ENCODE data around the gene PAQR4. TPM values are rescaled to one million over a fixed set of nuclear protein-coding genes. Genes with fewer than 3 reads are reported as not detected.

The PAQR4 gene
- polyA plus RNA-seq, 2 of the 4 experiments (the other 2 are of a cell fraction): 8.0 to 18.6 TPM

- TF ChIP-seq BCL3 (IDR thresholded peaks at IDR 0.05) (peak; percentile 26; the same call in 1 of the 3 replicates), FOSL2 (IDR thresholded peaks at IDR 0.05) (no peak), FOSL2 (CRISPR knock-in tag; IDR thresholded peaks at IDR 0.05) (no peak), GATA3 (IDR thresholded peaks at IDR 0.05; ENCODE audit: borderline replicate concordance) (no peak), ESRRA (IDR thresholded peaks at IDR 0.05; ENCODE audit: borderline replicate concordance, low read length) (no peak), CHD4 (IDR thresholded peaks at IDR 0.05; ENCODE audit: borderline replicate concordance) (no peak), RCOR1 (IDR thresholded peaks at IDR 0.05; ENCODE audit: low read depth, low read length) (no peak)
Observed at GRCh38 chr16:3022684-3023414, 53.7 kb downstream of the PAQR4 start (continued).

Small RNA genes lying within 50 kb of the gene (small RNA-seq; reads per million reads assigned to genes)
- gene LINC00514: 0 to 4.7 (median 0) reads per million in 6 experiments

Other genes starting within 250 kb of the PAQR4 start
- 1.00 and 1.1 TPM in 2 replicates for gene PRSS27, start 249.1 kb upstream of the PAQR4 start, polyA plus RNA-seq (2011; rRNA removed)
- gene PRSS27, start 249.1 kb upstream of the PAQR4 start, polyA plus RNA-seq (2017; fragmentation: RNase III; extraction: RNeasy Plus Mini Kit Qiagen cat#74134 plus additional on column Dnase treatment): 0.62 to 1.3 TPM (median 1.2 TPM) in 3 replicates
- gene SRRM2, start 216.7 kb upstream of the PAQR4 start, polyA plus RNA-seq (2011; rRNA removed): 167 and 231 TPM in 2 replicates
- 473 to 527 TPM (median 512 TPM) in 3 replicates for gene SRRM2, start 216.7 kb upstream of the PAQR4 start, polyA plus RNA-seq (2017; fragmentation: RNase III; extraction: RNeasy Plus Mini Kit Qiagen cat#74134 plus additional on column Dnase treatment)
- 136 and 144 TPM in 2 replicates for gene ELOB, start 192.1 kb upstream of the PAQR4 start, polyA plus RNA-seq (2011; rRNA removed)
- 414 to 494 TPM (median 469 TPM) in 3 replicates for gene ELOB, start 192.1 kb upstream of the PAQR4 start, polyA plus RNA-seq (2017; fragmentation: RNase III; extraction: RNeasy Plus Mini Kit Qiagen cat#74134 plus additional on column Dnase treatment)
- not detected in 2 replicates for gene PRSS33, start 181.8 kb upstream of the PAQR4 start, polyA plus RNA-seq (2011; rRNA removed)
- 0.04 to 0.05 TPM in 2 of 3 replicates, not detected in the other for gene PRSS33, start 181.8 kb upstream of the PAQR4 start, polyA plus RNA-seq (2017; fragmentation: RNase III; extraction: RNeasy Plus Mini Kit Qiagen cat#74134 plus additional on column Dnase treatment)
- not detected in 2 replicates for gene PRSS41, start 170.9 kb upstream of the PAQR4 start, polyA plus RNA-seq (2011; rRNA removed)
- gene PRSS41, start 170.9 kb upstream of the PAQR4 start, polyA plus RNA-seq (2017; fragmentation: RNase III; extraction: RNeasy Plus Mini Kit Qiagen cat#74134 plus additional on column Dnase treatment): not detected in 3 replicates
- gene PRSS21, start 152.1 kb upstream of the PAQR4 start, polyA plus RNA-seq (2011; rRNA removed): 0.16 and 0.23 TPM in 2 replicates
- 0.08 to 0.12 TPM in 2 of 3 replicates, not detected in the other for gene PRSS21, start 152.1 kb upstream of the PAQR4 start, polyA plus RNA-seq (2017; fragmentation: RNase III; extraction: RNeasy Plus Mini Kit Qiagen cat#74134 plus additional on column Dnase treatment)
- 0.85 and 0.86 TPM in 2 replicates for gene ZG16B, start 139.0 kb upstream of the PAQR4 start, polyA plus RNA-seq (2011; rRNA removed)
- gene ZG16B, start 139.0 kb upstream of the PAQR4 start, polyA plus RNA-seq (2017; fragmentation: RNase III; extraction: RNeasy Plus Mini Kit Qiagen cat#74134 plus additional on column Dnase treatment): 0.40 to 0.59 TPM (median 0.54 TPM) in 3 replicates
- gene PRSS22, start 111.2 kb upstream of the PAQR4 start, polyA plus RNA-seq (2011; rRNA removed): not detected in 2 replicates
- gene PRSS22, start 111.2 kb upstream of the PAQR4 start, polyA plus RNA-seq (2017; fragmentation: RNase III; extraction: RNeasy Plus Mini Kit Qiagen cat#74134 plus additional on column Dnase treatment): 0.10 to 0.33 TPM in 2 of 3 replicates, not detected in the other
- 22.7 and 23.2 TPM in 2 replicates for gene FLYWCH2, start 86.1 kb upstream of the PAQR4 start, polyA plus RNA-seq (2011; rRNA removed)
- 40.1 to 42.1 TPM (median 41.2 TPM) in 3 replicates for gene FLYWCH2, start 86.1 kb upstream of the PAQR4 start, polyA plus RNA-seq (2017; fragmentation: RNase III; extraction: RNeasy Plus Mini Kit Qiagen cat#74134 plus additional on column Dnase treatment)
- 9.3 and 10.6 TPM in 2 replicates for gene FLYWCH1, start 57.4 kb upstream of the PAQR4 start, polyA plus RNA-seq (2011; rRNA removed)
- 20.5 to 22.5 TPM (median 22.3 TPM) in 3 replicates for gene FLYWCH1, start 57.4 kb upstream of the PAQR4 start, polyA plus RNA-seq (2017; fragmentation: RNase III; extraction: RNeasy Plus Mini Kit Qiagen cat#74134 plus additional on column Dnase treatment)
- gene KREMEN2, start 5.1 kb upstream of the PAQR4 start, polyA plus RNA-seq (2011; rRNA removed): 0.28 and 0.35 TPM in 2 replicates
- 1.4 to 1.6 TPM (median 1.5 TPM) in 3 replicates for gene KREMEN2, start 5.1 kb upstream of the PAQR4 start, polyA plus RNA-seq (2017; fragmentation: RNase III; extraction: RNeasy Plus Mini Kit Qiagen cat#74134 plus additional on column Dnase treatment)
- 8.4 and 10.5 TPM in 2 replicates for gene PKMYT1, start 11.1 kb downstream of the PAQR4 start, polyA plus RNA-seq (2011; rRNA removed)
- 50.5 to 55.2 TPM (median 52.5 TPM) in 3 replicates for gene PKMYT1, start 11.1 kb downstream of the PAQR4 start, polyA plus RNA-seq (2017; fragmentation: RNase III; extraction: RNeasy Plus Mini Kit Qiagen cat#74134 plus additional on column Dnase treatment)
- gene CLDN9, start 43.6 kb downstream of the PAQR4 start, polyA plus RNA-seq (2011; rRNA removed): 0.03 and 0.12 TPM in 2 replicates
- gene CLDN9, start 43.6 kb downstream of the PAQR4 start, polyA plus RNA-seq (2017; fragmentation: RNase III; extraction: RNeasy Plus Mini Kit Qiagen cat#74134 plus additional on column Dnase treatment): 0.06 to 0.16 TPM (median 0.12 TPM) in 3 replicates
- 0.11 TPM in 1 of 2 replicates, not detected in the other for gene CLDN6, start 48.8 kb downstream of the PAQR4 start, polyA plus RNA-seq (2011; rRNA removed)
- gene CLDN6, start 48.8 kb downstream of the PAQR4 start, polyA plus RNA-seq (2017; fragmentation: RNase III; extraction: RNeasy Plus Mini Kit Qiagen cat#74134 plus additional on column Dnase treatment): 0.13 to 0.25 TPM (median 0.20 TPM) in 3 replicates
- gene TNFRSF12A, start 51.0 kb downstream of the PAQR4 start, polyA plus RNA-seq (2011; rRNA removed): 89.0 and 111 TPM in 2 replicates
- gene TNFRSF12A, start 51.0 kb downstream of the PAQR4 start, polyA plus RNA-seq (2017; fragmentation: RNase III; extraction: RNeasy Plus Mini Kit Qiagen cat#74134 plus additional on column Dnase treatment): 295 to 325 TPM (median 314 TPM) in 3 replicates
- 46.4 and 60.3 TPM in 2 replicates for gene HCFC1R1, start 54.6 kb downstream of the PAQR4 start, polyA plus RNA-seq (2011; rRNA removed)
- gene HCFC1R1, start 54.6 kb downstream of the PAQR4 start, polyA plus RNA-seq (2017; fragmentation: RNase III; extraction: RNeasy Plus Mini Kit Qiagen cat#74134 plus additional on column Dnase treatment): 131 to 199 TPM (median 179 TPM) in 3 replicates
- 31.8 and 32.5 TPM in 2 replicates for gene THOC6, start 54.7 kb downstream of the PAQR4 start, polyA plus RNA-seq (2011; rRNA removed)
- gene THOC6, start 54.7 kb downstream of the PAQR4 start, polyA plus RNA-seq (2017; fragmentation: RNase III; extraction: RNeasy Plus Mini Kit Qiagen cat#74134 plus additional on column Dnase treatment): 48.7 to 56.5 TPM (median 53.2 TPM) in 3 replicates
- not detected in 2 replicates for gene BICDL2, start 67.6 kb downstream of the PAQR4 start, polyA plus RNA-seq (2011; rRNA removed)
- not detected in 3 replicates for gene BICDL2, start 67.6 kb downstream of the PAQR4 start, polyA plus RNA-seq (2017; fragmentation: RNase III; extraction: RNeasy Plus Mini Kit Qiagen cat#74134 plus additional on column Dnase treatment)
- 0.03 and 0.04 TPM in 2 replicates for gene MMP25, start 77.2 kb downstream of the PAQR4 start, polyA plus RNA-seq (2011; rRNA removed)
- gene MMP25, start 77.2 kb downstream of the PAQR4 start, polyA plus RNA-seq (2017; fragmentation: RNase III; extraction: RNeasy Plus Mini Kit Qiagen cat#74134 plus additional on column Dnase treatment): 0.25 to 0.31 TPM (median 0.25 TPM) in 3 replicates
- gene IL32, start 96.3 kb downstream of the PAQR4 start, polyA plus RNA-seq (2011; rRNA removed): 8.9 and 12.4 TPM in 2 replicates
- 18.8 to 32.0 TPM (median 20.2 TPM) in 3 replicates for gene IL32, start 96.3 kb downstream of the PAQR4 start, polyA plus RNA-seq (2017; fragmentation: RNase III; extraction: RNeasy Plus Mini Kit Qiagen cat#74134 plus additional on column Dnase treatment)
- gene ZSCAN10, start 129.9 kb downstream of the PAQR4 start, polyA plus RNA-seq (2011; rRNA removed): 0.08 and 0.09 TPM in 2 replicates
- gene ZSCAN10, start 129.9 kb downstream of the PAQR4 start, polyA plus RNA-seq (2017; fragmentation: RNase III; extraction: RNeasy Plus Mini Kit Qiagen cat#74134 plus additional on column Dnase treatment): not detected in 3 replicates
- gene ZNF205, start 143.2 kb downstream of the PAQR4 start, polyA plus RNA-seq (2011; rRNA removed): 3.1 and 4.3 TPM in 2 replicates
- gene ZNF205, start 143.2 kb downstream of the PAQR4 start, polyA plus RNA-seq (2017; fragmentation: RNase III; extraction: RNeasy Plus Mini Kit Qiagen cat#74134 plus additional on column Dnase treatment): 8.5 to 9.6 TPM (median 9.2 TPM) in 3 replicates
- 0.72 and 1.8 TPM in 2 replicates for gene ZNF213, start 165.7 kb downstream of the PAQR4 start, polyA plus RNA-seq (2011; rRNA removed)
- gene ZNF213, start 165.7 kb downstream of the PAQR4 start, polyA plus RNA-seq (2017; fragmentation: RNase III; extraction: RNeasy Plus Mini Kit Qiagen cat#74134 plus additional on column Dnase treatment): 5.9 to 6.2 TPM (median 6.1 TPM) in 3 replicates
- 1.3 and 1.6 TPM in 2 replicates for gene OR1F1, start 218.9 kb downstream of the PAQR4 start, polyA plus RNA-seq (2011; rRNA removed)
- 0.20 to 0.34 TPM (median 0.31 TPM) in 3 replicates for gene OR1F1, start 218.9 kb downstream of the PAQR4 start, polyA plus RNA-seq (2017; fragmentation: RNase III; extraction: RNeasy Plus Mini Kit Qiagen cat#74134 plus additional on column Dnase treatment)